ENCODE data around the gene HMCN1. TPM values are rescaled to one million over a fixed set of nuclear protein-coding genes. Genes with fewer than 3 reads are reported as not detected.

The HMCN1 gene
- total RNA-seq, 6 experiments from 2014 or later = 4.7 to 7.5 (median 5.7) TPM

DNA sequence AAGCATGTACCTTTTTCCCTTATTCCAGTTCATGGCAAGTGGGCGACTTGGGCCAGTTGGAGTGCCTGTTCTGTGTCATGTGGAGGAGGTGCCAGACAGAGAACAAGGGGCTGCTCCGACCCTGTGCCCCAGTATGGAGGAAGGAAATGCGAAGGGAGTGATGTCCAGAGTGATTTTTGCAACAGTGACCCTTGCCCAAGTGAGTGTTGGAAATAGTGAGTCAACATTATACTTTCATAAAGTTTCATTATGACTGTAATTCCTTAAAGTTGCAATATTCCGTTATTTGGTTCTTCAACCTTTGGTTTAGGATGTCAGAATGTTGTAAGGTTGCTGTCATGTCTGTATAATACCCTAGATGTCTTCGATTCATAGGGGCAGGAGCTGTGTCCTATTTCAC is 410.3 kb downstream of the HMCN1 start:
- Histone ChIP-seq H3K36me3 (no peaks in the 10 kb centered on the region), H3K9me3 (no peaks in the 10 kb centered on the region), H3K27ac (no peak overlapping the region), H3K4me1 (no peaks in the 10 kb centered on the region), H3K27me3 (no peaks in the 10 kb centered on the region), H3K4me3 (no peak overlapping the region)
- TF ChIP-seq POLR2A (IDR thresholded peaks at IDR 0.05) = no peak
- TF ChIP-seq, protein P1, sequence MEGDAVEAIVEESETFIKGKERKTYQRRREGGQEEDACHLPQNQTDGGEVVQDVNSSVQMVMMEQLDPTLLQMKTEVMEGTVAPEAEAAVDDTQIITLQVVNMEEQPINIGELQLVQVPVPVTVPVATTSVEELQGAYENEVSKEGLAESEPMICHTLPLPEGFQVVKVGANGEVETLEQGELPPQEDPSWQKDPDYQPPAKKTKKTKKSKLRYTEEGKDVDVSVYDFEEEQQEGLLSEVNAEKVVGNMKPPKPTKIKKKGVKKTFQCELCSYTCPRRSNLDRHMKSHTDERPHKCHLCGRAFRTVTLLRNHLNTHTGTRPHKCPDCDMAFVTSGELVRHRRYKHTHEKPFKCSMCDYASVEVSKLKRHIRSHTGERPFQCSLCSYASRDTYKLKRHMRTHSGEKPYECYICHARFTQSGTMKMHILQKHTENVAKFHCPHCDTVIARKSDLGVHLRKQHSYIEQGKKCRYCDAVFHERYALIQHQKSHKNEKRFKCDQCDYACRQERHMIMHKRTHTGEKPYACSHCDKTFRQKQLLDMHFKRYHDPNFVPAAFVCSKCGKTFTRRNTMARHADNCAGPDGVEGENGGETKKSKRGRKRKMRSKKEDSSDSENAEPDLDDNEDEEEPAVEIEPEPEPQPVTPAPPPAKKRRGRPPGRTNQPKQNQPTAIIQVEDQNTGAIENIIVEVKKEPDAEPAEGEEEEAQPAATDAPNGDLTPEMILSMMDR (IDR thresholded peaks at IDR 0.05) = no peak
- intact Hi-C loops (cut with DNase I) = no loop called here
- WGBS (ENCODE audit: insufficient coverage, low coverage, low lambda C conversion rate, missing lambda C conversion rate) = 62% methylated on average over 5 of the region's 5 CpGs
- DNase-seq (no peak), ATAC-seq (no peak)

DNA sequence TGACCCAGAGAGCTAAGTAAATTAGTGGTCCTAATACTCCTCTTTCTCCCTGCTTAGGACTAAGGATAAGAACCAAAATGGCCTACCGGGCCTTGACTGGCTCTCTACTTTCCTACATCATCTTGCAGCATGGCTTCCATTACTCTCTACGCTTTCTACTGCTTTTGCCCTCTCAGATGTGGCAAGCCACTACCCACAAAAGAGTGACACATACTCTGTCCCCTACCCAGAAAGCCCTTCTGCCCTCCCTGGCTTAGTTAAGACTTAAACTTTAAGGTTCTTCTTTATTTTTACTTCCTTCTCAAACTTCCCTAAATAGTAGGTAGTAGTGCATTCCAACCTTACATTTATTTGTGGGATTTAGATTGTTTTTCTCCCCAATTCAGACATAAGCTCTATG is 412.8 kb downstream of the HMCN1 start:
- no peak overlapping the region for H3K4me3 ChIP-seq
- no peak for ATAC-seq

DNA sequence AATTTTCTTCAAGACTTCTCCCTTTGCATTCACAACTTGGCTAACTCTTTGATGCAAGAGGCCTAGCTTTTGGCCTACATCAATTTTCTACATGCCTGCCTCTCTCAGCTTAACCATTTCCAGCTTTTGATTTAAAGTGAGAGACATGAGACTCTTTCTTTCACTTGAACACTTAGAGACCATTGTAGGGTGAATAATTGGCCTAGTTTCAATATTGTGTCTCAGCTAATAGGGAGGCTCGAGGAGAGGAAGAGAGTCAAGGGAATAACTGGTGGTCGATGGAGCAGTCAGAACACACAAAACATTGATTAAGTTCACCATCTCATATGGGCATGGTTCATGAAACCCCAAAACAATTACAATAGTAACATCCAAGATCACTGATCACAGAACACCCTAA is 415.4 kb downstream of the HMCN1 start:
- H3K27me3 ChIP-seq = no peaks in the 10 kb centered on the region
- intact Hi-C loops (cut with DNase I) = no loop called here
- 56% methylated on average over 2 of the region's 2 CpGs for WGBS (ENCODE audit: insufficient coverage, low coverage, low lambda C conversion rate, missing lambda C conversion rate)
- no peaks in the 10 kb centered on the region for H3K9me3 ChIP-seq
- no peaks in the 10 kb centered on the region for H3K36me3 ChIP-seq
- H3K27ac ChIP-seq = no peak overlapping the region
- TF ChIP-seq, protein P1 (IDR thresholded peaks at IDR 0.05) = no peak
- no peak for TF ChIP-seq POLR2A (IDR thresholded peaks at IDR 0.05)
- H3K4me1 ChIP-seq = no peaks in the 10 kb centered on the region
- no peak overlapping the region for H3K4me3 ChIP-seq
- no peak for DNase-seq
- ATAC-seq = no peak

More for the DNA sequence above, 412.8 kb downstream of the HMCN1 start:
- Histone ChIP-seq H3K27ac (no peak overlapping the region), H3K36me3 (no peaks in the 10 kb centered on the region), H3K9me3 (no peaks in the 10 kb centered on the region), H3K4me1 (no peaks in the 10 kb centered on the region), H3K27me3 (no peaks in the 10 kb centered on the region)
- 76% methylated on average over 2 of the region's 2 CpGs for WGBS (ENCODE audit: insufficient coverage, low coverage, low lambda C conversion rate, missing lambda C conversion rate)
- DNase-seq = no peak
- no peak for TF ChIP-seq POLR2A (IDR thresholded peaks at IDR 0.05)
- TF ChIP-seq, protein P1 (IDR thresholded peaks at IDR 0.05) = no peak
- intact Hi-C loops (cut with DNase I) = no loop called here

DNA sequence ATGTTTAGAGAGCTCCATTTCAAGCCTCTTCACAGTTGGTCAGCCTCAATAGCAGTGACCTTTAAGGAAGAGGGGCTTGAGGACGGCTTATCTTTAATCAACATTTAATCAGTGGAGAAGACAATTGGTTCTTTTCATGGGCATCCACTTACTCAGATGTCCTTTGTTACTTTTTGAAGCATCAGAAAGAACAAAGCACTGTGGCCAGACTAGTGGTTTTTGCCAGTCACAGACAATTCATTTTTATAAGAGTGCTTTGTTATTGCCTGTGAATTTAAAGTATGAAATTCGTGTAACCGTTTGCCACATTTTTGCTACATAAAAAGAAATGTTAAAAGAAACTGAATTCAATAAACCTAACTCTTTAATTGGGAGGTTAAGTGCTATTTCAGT is 418.0 kb downstream of the HMCN1 start:
- Histone ChIP-seq H3K27ac (no peak overlapping the region), H3K4me1 (no peaks in the 10 kb centered on the region), H3K4me3 (no peak overlapping the region), H3K36me3 (no peaks in the 10 kb centered on the region), H3K9me3 (no peaks in the 10 kb centered on the region), H3K27me3 (no peaks in the 10 kb centered on the region)
- intact Hi-C loops (cut with DNase I) = no loop called here
- DNase-seq (no peak), ATAC-seq (no peak)
- TF ChIP-seq POLR2A (IDR thresholded peaks at IDR 0.05) = no peak
- TF ChIP-seq, protein P1 (IDR thresholded peaks at IDR 0.05) = no peak
- 56% methylated on average over 3 of the region's 3 CpGs for WGBS (ENCODE audit: insufficient coverage, low coverage, low lambda C conversion rate, missing lambda C conversion rate)

All from right lobe of liver (tissue), 6 donors.